DMS 273 treated with DMSO at 0.1 percent for 48 hours (cell line): ENCODE data around the gene ZFYVE28.
"Not testable (repeated sequence)": the region's sequence is repeated elsewhere in the genome, so short reads cannot be mapped to it uniquely, and the experiment has no call there.

Source experiments
- DNase-seq: peaks from one replicate; lab custom pipeline; 2025; lab: John Stamatoyannopoulos, UW

The ZFYVE28 gene

GRCh38 chr4:2417765-2418649, at the start of gene ZFYVE28:
ZFYVE28 (minus strand) TSS chr4:2418645; CDS start chr4:2418323, 322 bp downstream.
- no peak for DNase-seq

GRCh38 chr4:2465544-2465943, 47.1 kb upstream of the ZFYVE28 start:
- DNase-seq = not testable (repeated sequence)

- DNase-seq = no peak
These were observed 46.6 kb upstream of the ZFYVE28 start for GRCh38 chr4:2465032-2465431.

GRCh38 chr4:2462992-2463762, 44.7 kb upstream of the ZFYVE28 start:
- no peak for DNase-seq

GRCh38 chr4:2462218-2462991, 44.0 kb upstream of the ZFYVE28 start:
- no peak for DNase-seq

- no peak for DNase-seq
These were observed 43.0 kb upstream of the ZFYVE28 start for GRCh38 chr4:2461246-2461960.

GRCh38 chr4:2459589-2460349, 41.3 kb upstream of the ZFYVE28 start:
- no peak for DNase-seq

GRCh38 chr4:2458546-2459491, 40.4 kb upstream of the ZFYVE28 start:
- DNase-seq = no peak

GRCh38 chr4:2457481-2458295, 39.2 kb upstream of the ZFYVE28 start:
- DNase-seq = no peak

- DNase-seq = no peak
These were observed 33.7 kb upstream of the ZFYVE28 start for GRCh38 chr4:2451821-2452785.

GRCh38 chr4:2451036-2451520, 32.6 kb upstream of the ZFYVE28 start:
- DNase-seq = no peak

GRCh38 chr4:2450394-2451035, 32.1 kb upstream of the ZFYVE28 start:
- DNase-seq = no peak

GRCh38 chr4:2449511-2450392, 31.3 kb upstream of the ZFYVE28 start:
- no peak for DNase-seq

GRCh38 chr4:2449051-2449450, 30.6 kb upstream of the ZFYVE28 start:
- no peak for DNase-seq

GRCh38 chr4:2448589-2448988, 30.1 kb upstream of the ZFYVE28 start:
- DNase-seq = no peak
